Tibial nerve (tissue), 4 donors: ENCODE measurements around the gene TMEM97. TPM values are rescaled to one million over a fixed set of nuclear protein-coding genes. Genes with fewer than 3 reads are reported as not detected.

ENCODE experiments used
- DNase-seq, 2 donors: peaks; one replicate each; pipeline ENCODE4 v3.0.0-alpha.2; 2019; ENCODE audit warnings: low spot score in 2 of 2
- H3K27ac ChIP-seq, 4 donors: fragments of 200-600 bp; sonication (generic) in 3 of 4; one replicate each; pipeline ENCODE4 v1.5.1; 2017 to 2019; ENCODE audit warnings: mild to moderate bottlenecking in 1 of 4
- H3K27me3 ChIP-seq, 2 donors: fragments of 200-600 bp; sonication (generic) in 1 of 2; one replicate each; pipeline versions ENCODE4 v1.5.1 to v1.6.0; 2017 to 2019
- H3K36me3 ChIP-seq, 3 donors: fragments of 200-600 bp; sonication (generic); one replicate each; pipeline ENCODE4 v1.5.1; 2018 to 2019
- H3K4me1 ChIP-seq, 4 donors: fragments of 200-600 bp; sonication (generic) in 3 of 4; one replicate each; pipeline ENCODE4 v1.5.1; 2017 to 2019
- H3K4me3 ChIP-seq, 4 donors: fragments of 200-600 bp; sonication (generic) in 3 of 4; one replicate each; pipeline ENCODE4 v1.5.1; 2017 to 2019; ENCODE audit warnings: mild to moderate bottlenecking in 1 of 4, moderate library complexity in 1 of 4
- H3K9me3 ChIP-seq, 4 donors: fragments of 200-600 bp; sonication (generic) in 3 of 4; one replicate each; pipeline ENCODE4 v1.5.1; 2017 to 2019
- CTCF ChIP-seq, 5 experiments: fragments of 200-600 bp in 3 of 5; fragments of 450-650 bp in 2 of 5; sonication (generic) in 3 of 5; IDR thresholded peaks; one replicate each; pipeline ENCODE4 v1.5.1; 2016 to 2019; ENCODE audit warnings: antibody characterized with exemption in 5 of 5, mild to moderate bottlenecking in 3 of 5, moderate library complexity in 2 of 5
- EP300 ChIP-seq, 2 donors: sonication (generic); formaldehyde crosslinking; IDR thresholded peaks; one replicate each; pipeline ENCODE4 v1.6.1; 2017; ENCODE audit warnings: antibody characterized with exemption in 2 of 2, mild to moderate bottlenecking in 1 of 2
- POLR2A ChIP-seq, 2 donors: fragments of 450-650 bp; IDR thresholded peaks; one replicate each; pipeline ENCODE4 v1.6.1; 2017; ENCODE audit warnings: antibody characterized with exemption in 2 of 2, mild to moderate bottlenecking in 2 of 2, moderate library complexity in 2 of 2
- WGBS, 2 donors: methylation state at CpG; one replicate each; pipeline ENCODE4 v1.1.5; 2018; 5-methylcytosine and 5-hydroxymethylcytosine counted together
- total RNA-seq, 4 donors: library from RNA; depleted of rRNA; stranded (reverse); fragments of >200 nt; gene quantifications; one replicate each; pipeline ENCODE4 v1.1.0, GENCODE V29; 2016

TMEM97 gene
- total RNA-seq, 4 donors from 2014 or later, result 8.1 to 20.2 (median 16.8) TPM

- H3K4me3 ChIP-seq, result no peak overlapping the region
- H3K27me3 ChIP-seq, result no peaks in the 10 kb centered on the region
- TF ChIP-seq CTCF (IDR thresholded peaks at IDR 0.05) (no peak), POLR2A (IDR thresholded peaks at IDR 0.05) (no peak), EP300 (IDR thresholded peaks at IDR 0.05) (no peak)
- no peaks in the 10 kb centered on the region for H3K9me3 ChIP-seq
- H3K4me1 ChIP-seq, result peaks cover 0 to 6% (median 0%) of the 10 kb centered on the region in 4 donors
- no peaks in the 10 kb centered on the region for H3K36me3 ChIP-seq
- WGBS, 2 donors, result 76 to 82% methylated on average over 9 of the region's 9 CpGs
- H3K27ac ChIP-seq, result no peak overlapping the region
- no peak for DNase-seq
Observed at GRCh38 chr17:28274591-28275265, 44.3 kb upstream of the TMEM97 start.

- no peak overlapping the region for H3K4me3 ChIP-seq
- no peaks in the 10 kb centered on the region for H3K9me3 ChIP-seq
- TF ChIP-seq EP300 (IDR thresholded peaks at IDR 0.05), result no peak
- no peak for TF ChIP-seq POLR2A (IDR thresholded peaks at IDR 0.05)
- no peak for TF ChIP-seq CTCF (IDR thresholded peaks at IDR 0.05)
- no peak overlapping the region for H3K27ac ChIP-seq
- H3K36me3 ChIP-seq, result no peaks in the 10 kb centered on the region
- 93 to 94% methylated on average over 5 to 6 of the region's 6 CpGs for WGBS, 2 donors
- H3K27me3 ChIP-seq, result no peaks in the 10 kb centered on the region
- no peak for DNase-seq
- H3K4me1 ChIP-seq, result peaks cover 0 to 6% (median 0%) of the 10 kb centered on the region in 4 donors
Observed at GRCh38 chr17:28276011-28276410, 43.0 kb upstream of the TMEM97 start.

GRCh38 chr17:28279411-28279810, 39.6 kb upstream of the TMEM97 start:
- Histone ChIP-seq H3K4me1 (peaks cover 0 to 6% (median 0%) of the 10 kb centered on the region in 4 donors), H3K36me3 (no peaks in the 10 kb centered on the region), H3K27ac (no peak overlapping the region), H3K9me3 (no peaks in the 10 kb centered on the region), H3K27me3 (no peaks in the 10 kb centered on the region), H3K4me3 (no peak overlapping the region)
- TF ChIP-seq EP300 (IDR thresholded peaks at IDR 0.05) (no peak), POLR2A (IDR thresholded peaks at IDR 0.05) (no peak), CTCF (IDR thresholded peaks at IDR 0.05) (no peak)
- 61 to 68% methylated on average over 6 of the region's 6 CpGs for WGBS, 2 donors
- no peak for DNase-seq

- WGBS, 2 donors, result 84 to 92% methylated on average over 3 of the region's 3 CpGs
- no peak for TF ChIP-seq EP300 (IDR thresholded peaks at IDR 0.05)
- TF ChIP-seq CTCF (IDR thresholded peaks at IDR 0.05), result no peak
- no peak for TF ChIP-seq POLR2A (IDR thresholded peaks at IDR 0.05)
- no peaks in the 10 kb centered on the region for H3K9me3 ChIP-seq
Observed at GRCh38 chr17:28280826-28281225, 38.2 kb upstream of the TMEM97 start.

GRCh38 chr17:28282596-28282995, 36.4 kb upstream of the TMEM97 start:
- Histone ChIP-seq H3K27me3 (no peaks in the 10 kb centered on the region), H3K9me3 (no peaks in the 10 kb centered on the region), H3K4me1 (peaks cover 0 to 6% (median 0%) of the 10 kb centered on the region in 4 donors), H3K36me3 (no peaks in the 10 kb centered on the region), H3K4me3 (no peak overlapping the region), H3K27ac (no peak overlapping the region)
- 34 to 36% methylated on average over 7 of the region's 7 CpGs for WGBS, 2 donors
- DNase-seq, result no peak
- TF ChIP-seq CTCF (IDR thresholded peaks at IDR 0.05), result no peak

More at GRCh38 chr17:28280826-28281225, 38.2 kb upstream of the TMEM97 start:
- Histone ChIP-seq H3K36me3 (no peaks in the 10 kb centered on the region), H3K27me3 (no peaks in the 10 kb centered on the region), H3K4me3 (no peak overlapping the region), H3K4me1 (peaks cover 0 to 6% (median 0%) of the 10 kb centered on the region in 4 donors), H3K27ac (no peak overlapping the region)
- DNase-seq, result no peak
